ENCODE results near the gene HNRNPM.
"Not testable (repeated sequence)": the region's sequence is repeated elsewhere in the genome, so short reads cannot be mapped to it uniquely, and the experiment has no call there.

HNRNPM gene, protein sequence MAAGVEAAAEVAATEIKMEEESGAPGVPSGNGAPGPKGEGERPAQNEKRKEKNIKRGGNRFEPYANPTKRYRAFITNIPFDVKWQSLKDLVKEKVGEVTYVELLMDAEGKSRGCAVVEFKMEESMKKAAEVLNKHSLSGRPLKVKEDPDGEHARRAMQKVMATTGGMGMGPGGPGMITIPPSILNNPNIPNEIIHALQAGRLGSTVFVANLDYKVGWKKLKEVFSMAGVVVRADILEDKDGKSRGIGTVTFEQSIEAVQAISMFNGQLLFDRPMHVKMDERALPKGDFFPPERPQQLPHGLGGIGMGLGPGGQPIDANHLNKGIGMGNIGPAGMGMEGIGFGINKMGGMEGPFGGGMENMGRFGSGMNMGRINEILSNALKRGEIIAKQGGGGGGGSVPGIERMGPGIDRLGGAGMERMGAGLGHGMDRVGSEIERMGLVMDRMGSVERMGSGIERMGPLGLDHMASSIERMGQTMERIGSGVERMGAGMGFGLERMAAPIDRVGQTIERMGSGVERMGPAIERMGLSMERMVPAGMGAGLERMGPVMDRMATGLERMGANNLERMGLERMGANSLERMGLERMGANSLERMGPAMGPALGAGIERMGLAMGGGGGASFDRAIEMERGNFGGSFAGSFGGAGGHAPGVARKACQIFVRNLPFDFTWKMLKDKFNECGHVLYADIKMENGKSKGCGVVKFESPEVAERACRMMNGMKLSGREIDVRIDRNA

DNA sequence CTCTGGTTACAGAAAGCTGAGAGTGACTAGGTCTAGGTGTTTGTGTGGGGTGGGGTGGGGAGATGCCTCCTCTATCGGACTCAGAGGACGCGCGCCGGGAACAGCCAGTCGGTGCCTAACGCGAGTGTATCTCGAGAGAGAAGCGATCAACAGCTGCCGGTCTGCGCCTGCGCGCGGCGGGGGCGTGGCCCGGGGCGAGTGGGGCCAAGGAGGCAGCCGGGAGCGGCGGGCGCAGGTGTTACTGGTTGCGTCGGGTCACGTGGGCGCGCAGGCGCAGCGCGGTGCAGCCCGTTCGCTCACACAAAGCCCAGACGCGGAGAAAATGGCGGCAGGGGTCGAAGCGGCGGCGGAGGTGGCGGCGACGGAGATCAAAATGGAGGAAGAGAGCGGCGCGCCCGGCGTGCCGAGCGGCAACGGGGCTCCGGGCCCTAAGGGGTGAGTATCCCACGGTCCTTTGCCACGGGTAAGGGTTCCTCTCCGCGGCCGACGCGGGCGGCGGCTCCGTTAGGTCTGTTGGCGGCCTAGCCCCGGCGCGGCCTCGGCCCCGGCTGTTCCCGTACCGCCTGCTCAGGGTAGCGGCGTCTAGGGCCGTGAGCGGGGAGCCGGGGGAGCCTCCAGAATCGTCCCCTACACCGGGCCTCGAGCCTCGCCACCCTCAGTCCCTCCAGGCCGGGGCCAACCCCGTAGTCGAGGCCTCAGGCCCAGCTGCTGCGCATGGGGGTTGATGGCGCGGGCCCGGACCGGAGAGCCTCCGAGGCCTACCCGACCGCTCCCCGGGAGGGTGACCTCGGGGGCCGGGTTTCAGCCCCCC is at the start of gene HNRNPM:
Gene HNRNPM (plus strand): TSS at position 299 of the 811 bp plus-strand sequence. CDS start 24 bp downstream, at position 323.
- peak; percentile 89 to 100 (median 98) for DNase-seq

DNA sequence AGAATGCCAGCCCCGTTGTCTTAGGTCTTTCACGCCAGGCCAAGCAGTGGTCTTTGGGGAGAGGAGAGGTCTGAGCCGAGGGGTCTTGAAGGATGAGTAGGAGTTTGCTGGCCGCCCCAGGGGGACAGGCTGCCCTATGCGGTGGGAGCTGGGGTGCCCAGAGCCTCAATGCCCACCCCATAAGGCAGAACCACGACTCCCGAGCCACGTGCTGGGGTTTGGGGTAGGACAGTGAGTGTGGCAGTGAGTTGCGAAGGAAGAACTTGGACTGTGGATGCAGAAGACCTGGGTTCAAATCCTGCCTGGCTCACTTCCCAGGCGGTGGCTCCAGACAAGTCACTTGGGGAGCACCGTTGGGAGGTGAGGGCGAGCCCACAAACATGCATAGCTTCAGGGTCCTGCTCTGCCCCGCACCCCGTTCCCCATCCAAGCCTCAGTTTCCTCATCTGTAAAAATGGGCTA is 49.1 kb upstream of the HNRNPM start:
- DNase-seq: no peak

DNA sequence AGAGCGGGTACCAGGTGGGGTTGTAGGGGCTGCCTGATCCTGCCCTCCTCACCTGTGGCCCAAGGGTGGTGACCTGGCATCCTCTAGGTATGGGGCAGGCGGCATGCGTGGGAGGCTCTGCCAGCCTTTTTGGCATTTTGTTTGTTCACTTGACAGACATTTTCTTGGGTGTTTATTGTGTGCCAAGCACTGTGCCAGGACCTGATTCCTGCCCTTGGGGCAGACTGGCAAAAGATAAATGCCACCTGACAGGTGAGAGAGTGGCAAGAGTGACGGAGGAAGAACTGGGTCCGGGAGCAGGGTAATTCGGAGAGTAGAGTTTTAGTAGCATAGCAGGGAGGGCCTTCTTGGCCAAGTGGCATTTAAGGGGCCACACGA is 48.6 kb upstream of the HNRNPM start:
- no peak for DNase-seq

DNA sequence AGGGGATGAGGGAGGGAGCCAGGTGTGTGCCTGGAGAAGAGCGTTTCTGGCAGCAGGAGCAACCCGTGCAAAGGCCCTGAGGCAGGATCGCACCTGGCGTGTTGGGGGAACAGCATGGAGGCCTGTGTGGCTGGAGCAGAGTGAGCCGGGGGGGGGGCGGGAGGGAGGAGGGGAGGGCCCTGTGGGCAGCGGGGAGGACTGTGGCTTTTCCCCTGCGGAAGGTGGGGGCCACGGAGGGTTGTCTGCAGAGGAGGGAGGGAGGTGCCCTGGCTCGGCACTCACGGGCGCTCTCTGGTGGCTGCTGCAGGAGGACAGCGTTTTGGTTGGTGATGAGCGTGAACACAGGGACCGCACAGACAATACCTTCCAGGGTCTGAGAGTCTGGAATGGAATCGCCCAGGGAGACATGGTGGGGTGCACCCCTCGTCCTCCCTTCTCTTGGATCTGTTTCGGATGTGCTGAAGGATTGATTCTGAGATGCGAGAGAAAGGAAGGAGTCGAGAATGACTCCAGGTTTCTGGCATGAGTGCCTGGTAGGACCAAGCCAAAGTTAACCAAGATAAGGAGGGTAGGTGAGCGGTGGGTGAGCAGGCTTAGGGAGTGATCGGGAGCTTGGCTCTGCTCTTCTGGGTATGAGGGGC is 48.1 kb upstream of the HNRNPM start:
- peak in 47 of 51 donors; percentile 2 to 79 (median 53) for DNase-seq

DNA sequence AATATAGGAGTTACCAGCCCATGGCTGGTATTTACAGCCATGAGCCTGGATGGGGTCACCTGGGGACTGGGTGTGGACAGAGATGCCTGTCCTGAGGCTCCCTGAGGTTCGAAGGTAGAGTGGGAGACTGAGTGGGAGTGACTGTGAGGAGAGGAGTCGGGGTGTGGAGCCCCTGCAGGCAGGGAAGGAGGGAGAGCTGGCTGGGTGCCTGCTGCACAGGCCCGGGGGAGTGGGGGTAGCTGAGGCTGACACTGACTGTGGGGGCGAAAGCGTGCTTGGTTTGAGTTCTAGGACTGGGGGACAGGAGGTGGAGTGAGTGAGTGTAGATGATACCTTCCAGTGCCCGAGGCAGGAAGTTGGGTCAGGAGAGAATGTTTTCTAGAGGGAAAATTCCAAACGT is 47.5 kb upstream of the HNRNPM start:
- peak in 1 of 51 donors; percentile 22 for DNase-seq

DNA sequence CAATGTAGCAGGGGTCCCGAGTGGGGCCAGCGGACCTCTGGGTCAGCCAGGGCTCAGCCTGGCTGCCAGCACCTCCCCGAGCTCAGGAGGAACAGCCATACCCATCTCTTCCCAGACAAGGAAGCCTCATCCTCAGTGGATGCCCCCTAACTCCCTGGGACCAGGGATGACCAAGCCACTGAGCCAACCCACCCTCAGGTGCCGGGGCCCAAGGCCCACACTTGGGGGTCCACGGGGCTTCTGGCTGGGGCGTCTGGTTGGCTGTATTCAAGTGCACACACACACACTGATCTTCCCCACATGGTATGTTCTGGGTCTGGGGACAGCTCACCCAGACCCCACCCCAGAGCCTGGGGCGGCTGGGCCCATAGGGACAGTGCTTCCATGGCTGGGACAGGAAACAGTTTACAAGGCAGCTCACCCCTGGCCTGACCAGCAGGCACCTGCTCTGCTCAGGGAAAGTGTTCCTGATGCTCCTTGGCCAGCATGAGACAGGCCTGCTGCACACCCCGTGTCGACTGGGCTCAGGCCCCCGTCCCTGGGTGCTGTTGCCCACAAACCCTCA is 46.9 kb upstream of the HNRNPM start:
- DNase-seq: no peak

DNA sequence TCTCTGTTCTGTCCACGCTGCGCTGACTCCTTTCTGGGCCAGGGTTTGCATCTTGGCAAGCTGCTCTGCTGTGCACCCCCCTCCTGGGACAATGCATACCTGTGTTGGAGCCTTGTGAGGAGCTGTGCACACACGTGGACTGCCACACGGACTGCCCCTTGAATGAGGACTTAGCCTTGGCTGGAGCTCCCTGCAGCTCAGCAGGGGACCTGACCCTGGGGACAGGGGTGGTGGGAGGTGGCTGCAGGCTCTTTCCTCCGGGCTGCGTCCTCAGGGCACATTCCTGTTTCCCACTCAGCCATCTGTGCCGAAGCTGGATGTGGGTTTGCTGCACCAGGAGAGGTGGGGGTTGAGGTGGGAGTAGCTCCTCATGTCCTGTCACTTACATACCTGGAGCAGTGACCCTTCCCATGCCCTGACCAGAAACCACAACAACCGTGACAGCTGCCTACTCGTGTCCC is 46.4 kb upstream of the HNRNPM start:
- peak in 7 of 51 donors; percentile 8 to 31 (median 17) for DNase-seq

DNA sequence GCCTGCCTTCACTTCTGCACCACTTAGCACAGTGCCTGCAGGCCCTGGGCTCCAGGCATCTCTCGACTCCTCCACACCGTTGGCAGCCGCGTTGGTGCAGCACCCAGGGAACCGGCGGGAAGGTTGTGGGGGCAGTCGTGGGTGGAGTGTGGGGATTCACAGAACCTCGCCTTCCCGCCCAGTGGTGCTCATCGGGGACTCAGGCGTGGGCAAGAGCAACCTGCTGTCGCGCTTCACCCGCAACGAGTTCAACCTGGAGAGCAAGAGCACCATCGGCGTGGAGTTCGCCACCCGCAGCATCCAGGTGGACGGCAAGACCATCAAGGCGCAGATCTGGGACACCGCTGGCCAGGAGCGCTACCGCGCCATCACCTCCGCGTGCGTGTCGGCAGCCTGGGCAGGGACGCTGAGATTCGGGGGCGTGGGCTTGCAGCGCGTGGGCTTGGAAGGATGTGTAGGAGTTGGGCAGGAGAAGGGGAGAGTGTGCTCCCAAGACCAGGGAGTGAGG is 45.0 kb upstream of the HNRNPM start:
- DNase-seq: no peak

DNA sequence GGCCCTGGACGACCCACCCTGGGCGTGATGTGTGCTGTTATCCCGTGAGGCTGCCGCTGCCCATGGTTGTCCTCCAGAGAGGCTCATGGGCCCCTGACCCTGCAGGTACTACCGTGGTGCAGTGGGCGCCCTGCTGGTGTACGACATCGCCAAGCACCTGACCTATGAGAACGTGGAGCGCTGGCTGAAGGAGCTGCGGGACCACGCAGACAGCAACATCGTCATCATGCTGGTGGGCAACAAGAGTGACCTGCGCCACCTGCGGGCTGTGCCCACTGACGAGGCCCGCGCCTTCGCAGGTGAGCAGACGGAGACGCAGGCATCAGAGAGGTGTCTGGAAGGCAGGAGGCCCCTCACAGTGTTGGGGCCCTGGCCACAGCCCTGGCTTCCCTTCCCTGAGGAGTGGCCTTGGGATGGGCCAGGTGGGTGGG is 42.8 kb upstream of the HNRNPM start:
- DNase-seq: no peak

DNA sequence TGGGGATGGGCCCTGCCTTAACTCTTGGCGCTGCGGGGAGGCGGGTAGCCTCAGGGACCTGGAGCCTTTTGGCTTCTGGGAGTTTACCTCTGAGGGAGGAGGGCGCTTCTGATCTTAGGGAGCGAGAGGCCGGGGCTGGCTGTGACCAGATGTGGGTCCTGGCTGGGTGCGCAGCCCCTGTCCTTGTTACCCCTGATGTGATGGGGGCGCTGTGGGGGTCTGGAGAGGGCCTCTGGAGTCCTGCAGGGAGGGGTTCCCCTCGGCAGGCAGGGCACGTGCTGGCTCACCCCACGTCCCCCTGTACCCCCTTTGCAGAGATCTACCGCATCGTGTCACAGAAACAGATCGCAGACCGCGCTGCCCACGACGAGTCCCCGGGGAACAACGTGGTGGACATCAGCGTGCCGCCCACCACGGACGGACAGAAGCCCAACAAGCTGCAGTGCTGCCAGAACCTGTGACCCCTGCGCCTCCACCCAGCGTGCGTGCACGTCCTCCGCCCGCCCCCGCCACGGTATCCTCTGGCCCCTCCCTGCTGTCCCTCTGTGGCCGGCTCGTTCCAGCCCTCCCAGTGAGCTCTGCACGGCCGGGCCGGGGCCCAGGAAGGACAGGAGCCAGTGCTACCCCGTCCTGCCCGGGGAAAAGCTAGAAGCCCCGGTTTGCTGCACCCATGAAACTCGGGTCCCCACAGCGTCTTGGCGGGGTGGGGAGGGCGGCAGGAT is 41.5 kb upstream of the HNRNPM start:
- DNase-seq: no peak

DNA sequence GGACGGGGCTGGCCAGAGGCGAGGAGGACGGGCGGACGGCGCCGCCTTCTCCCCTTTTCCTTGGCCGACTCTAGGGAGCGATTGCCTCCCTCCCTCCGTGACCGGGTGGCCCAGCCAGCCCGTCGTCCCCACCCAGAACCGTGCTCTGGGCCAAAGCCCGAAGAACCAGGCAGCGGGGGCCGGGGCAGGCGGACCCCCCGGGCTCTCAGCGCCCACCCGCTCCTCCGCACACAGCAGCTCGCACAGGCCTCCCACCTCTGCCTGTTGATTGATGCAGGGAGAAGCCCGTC is 41.0 kb upstream of the HNRNPM start:
- DNase-seq: no peak

DNA sequence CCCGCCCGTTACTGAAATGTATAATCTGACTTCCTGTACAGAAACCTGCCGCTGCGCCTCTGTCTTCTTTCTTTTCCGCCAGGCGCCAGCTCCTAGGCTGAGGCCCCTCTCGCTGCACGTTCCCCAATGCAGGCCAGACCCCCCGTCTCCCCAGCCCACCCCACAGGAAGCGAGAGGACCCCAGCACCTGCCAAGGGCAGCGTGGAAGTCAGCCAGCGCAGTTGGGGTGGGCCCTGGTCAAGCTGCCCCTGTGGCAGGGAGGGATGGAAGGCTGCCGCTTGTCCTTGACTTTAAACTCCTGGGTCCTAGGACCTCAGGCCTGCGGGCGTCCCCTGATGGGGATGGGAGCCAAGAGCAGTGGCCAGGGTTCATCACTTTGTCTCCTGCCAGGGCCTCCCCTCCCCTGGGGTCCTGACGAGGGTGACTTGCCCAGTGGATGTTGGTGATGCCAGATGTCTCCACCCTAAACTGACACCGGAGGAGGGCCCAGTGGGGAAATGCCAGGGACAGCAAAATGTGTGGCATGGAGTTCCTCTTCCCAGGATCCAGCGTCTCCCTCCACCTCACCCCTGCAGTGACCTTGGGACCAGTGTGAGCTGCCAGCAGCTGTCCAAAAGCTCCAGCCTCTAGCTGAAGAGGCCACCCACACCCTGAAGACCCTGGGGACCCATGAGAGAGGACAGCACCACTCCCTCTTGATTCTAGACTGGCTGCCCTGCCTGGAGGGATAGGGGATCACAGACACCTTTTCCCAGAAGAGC is 40.2 kb upstream of the HNRNPM start:
- DNase-seq: no peak

DNA sequence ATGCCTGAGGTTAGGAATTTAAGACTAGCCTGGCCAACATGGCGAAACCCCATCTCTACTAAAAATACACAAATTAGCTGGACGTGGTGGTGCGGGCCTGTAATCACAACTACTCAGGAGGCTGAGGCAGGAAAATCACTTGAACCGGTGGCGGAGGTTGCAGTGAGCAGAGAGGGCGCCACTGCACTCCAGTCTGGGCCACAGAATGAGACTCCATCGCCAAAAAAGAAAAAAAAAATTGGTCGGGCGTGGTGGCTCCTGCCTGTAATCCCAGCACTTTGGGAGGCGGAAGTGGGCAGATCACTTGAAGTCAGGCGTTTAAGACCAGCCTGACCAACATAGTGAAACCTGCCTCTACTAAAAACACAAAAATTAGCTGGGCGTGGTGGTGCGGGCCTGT is 34.1 kb upstream of the HNRNPM start:
- DNase-seq: not testable (repeated sequence)

DNA sequence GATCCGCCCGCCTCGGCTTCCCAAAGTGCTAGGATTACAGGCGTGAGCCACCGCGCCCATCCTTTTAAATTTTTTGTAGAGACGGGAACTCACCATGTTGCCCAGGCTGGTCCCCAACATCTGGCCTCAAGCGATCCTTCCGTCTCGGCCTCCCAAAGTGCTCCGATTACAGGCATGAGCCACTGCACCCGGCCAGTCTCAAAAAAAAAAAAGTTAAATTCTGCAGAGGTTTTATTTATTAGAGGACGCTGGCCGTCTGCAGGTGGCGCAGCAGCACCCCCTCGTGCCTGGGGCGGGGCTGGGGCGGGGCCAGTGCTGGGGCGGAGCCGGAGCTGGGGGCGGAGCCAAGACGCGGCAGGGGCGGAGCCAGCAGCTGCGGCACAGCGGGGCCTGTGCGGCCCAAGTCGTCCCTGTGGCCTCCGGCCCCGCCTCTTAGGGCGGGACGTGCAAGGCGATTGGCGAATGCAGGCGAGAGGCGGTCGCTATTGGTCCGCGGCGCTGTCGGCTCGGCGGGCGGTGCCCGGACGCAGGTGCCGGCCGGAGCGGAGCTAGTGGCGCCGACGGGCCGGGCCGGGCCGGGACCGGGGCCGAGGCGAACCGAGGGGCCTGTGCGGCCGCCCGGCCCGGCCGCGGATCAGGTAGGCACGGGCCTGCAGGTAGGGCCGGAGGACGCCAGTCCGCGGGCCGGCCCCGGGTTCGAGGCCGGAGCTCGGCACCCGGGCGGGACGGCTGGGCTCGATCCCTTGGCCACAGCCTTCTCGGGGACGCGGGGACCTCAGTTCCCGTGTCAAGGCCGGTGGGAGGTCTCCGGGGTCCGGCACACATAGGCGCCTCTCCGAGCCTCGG is 31.8 kb upstream of the HNRNPM start, which contains the start of gene MARCHF2:
Gene MARCHF2 (plus strand): TSS at position 523 of the 846 bp plus-strand sequence. CDS start 8,536 bp downstream, outside the sequence.
- peak; percentile 17 to 98 (median 94) for DNase-seq

DNA sequence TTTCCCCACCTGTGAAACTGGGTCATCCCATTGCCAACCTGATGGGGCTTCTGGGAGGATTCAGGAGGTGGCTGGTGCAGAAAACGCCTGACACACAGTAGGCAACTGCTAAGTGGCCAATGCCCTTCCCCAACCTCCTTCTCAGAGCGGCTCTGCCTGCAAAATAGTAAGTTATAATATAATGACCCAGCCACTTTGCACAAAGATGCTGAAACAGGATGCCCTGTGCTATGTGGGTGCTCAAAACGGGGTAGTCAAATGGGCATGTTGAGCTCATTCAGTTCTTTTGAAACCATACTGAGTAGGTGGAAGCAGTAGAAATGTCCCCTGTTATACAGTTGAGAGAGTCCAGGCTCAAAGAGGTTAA is 31.2 kb upstream of the HNRNPM start:
- DNase-seq: no peak

DNA sequence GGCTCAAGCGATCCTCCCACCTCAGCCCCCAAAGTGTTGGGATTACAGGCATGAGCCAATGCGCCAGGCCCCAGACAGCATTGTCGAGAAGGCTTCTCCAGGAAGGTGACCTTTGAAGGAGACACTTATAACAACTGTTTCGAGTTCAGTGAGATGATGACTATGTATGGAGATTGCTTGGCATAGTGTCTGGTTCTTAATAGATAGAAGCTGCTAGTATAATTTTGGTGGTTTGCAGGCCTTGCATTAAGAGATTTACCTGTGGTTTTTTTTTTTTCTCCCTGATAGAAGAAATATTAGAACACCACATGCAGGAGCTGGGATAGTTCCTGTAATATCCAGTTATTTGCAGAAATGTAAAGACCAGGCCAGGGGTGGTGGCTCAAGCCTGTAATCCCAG is 28.0 kb upstream of the HNRNPM start:
- no peak for DNase-seq

DNA sequence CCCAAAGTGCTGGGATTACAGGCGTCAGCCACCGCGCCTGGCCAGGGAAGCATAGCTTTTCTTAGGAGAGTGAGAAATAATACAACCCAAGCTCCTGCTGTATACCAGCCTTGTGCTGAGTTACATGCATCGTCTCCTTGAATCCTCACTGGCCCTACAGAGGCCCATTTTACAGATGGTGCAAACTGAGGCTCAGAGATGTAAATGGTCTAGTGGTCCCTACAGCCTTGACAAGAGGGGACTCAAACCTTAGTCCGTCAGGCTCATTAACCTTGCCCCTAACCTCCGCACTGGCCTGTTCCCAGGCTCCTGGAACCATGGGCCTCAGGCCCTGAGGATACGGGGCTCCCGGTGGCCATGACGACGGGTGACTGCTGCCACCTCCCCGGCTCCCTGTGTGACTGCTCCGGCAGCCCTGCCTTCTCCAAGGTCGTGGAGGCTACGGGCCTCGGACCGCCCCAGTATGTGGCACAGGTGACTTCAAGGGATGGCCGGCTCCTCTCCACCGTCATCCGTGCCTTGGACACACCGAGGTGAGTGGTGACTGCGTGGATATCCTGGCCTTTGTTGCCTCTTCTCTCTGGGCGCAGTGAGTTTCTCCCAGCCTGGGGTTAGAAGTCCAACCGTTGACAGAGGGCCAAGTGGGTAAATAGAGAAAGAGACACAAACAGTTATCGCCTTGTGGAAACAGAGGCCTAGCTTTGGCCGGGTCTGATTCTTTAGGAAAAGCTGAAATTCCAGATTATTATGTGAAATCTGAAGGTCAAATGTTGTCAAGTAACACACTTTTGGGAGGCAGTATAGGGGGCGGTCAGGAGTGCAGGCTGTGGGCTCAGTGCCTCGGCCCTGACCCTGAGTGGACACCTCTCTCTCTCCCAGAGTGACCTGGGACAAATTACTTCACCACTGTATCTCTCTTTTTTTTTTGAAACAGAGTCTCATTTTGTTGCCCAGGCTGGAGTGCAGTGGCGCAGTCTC is 23.0 kb upstream of the HNRNPM start:
- no peak for DNase-seq
